ENCODE measurements around the gene GOT2.

- TF ChIP-seq CTCF (IDR thresholded peaks at IDR 0.05) (no peak), EZH2 (IDR thresholded peaks at IDR 0.05; ENCODE audit: borderline replicate concordance, insufficient read depth, low read depth, low read length, poor library complexity, severe bottlenecking) (no peak)
These were observed 63.9 kb downstream of the GOT2 start for GRCh38 chr16:58670177-58670576.
